Measurements from ENCODE around the gene OSBPL2. TPM values are rescaled to one million over a fixed set of nuclear protein-coding genes. Genes with fewer than 3 reads are reported as not detected.

Gene OSBPL2
- total RNA-seq, 1 experiment from 2014 or later, result 36.9 TPM

DNA sequence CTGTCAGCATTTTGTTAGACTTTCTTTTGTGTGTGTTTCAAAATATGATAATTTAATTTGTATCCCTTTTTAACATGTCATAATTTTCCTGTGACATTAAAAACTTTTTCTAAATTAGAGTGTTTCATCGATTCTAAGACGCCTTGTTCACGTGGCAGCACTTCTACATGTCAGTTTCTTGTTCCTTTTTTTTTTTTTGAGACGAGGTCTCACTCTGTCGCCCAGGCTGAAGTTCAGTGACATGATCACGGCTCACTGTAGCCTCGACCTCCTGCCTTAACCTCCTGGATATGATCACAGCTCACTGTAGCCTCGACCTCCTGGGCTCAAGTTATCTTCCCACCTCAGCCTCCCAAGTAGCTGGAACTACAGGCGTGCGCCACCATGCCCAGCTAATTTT is 36.9 kb downstream of the OSBPL2 start:
- Histone ChIP-seq H3K79me2 (ENCODE audit: insufficient read depth, low read length) (no peaks in the 10 kb centered on the region), H3K4me3 (replicated peaks in 1 of 2; ENCODE audit: low read depth in 1 of 2, low read length in 2 of 2) (no peak overlapping the region), H3K9ac (ENCODE audit: low read length) (no peak overlapping the region), H4K20me1 (ENCODE audit: insufficient read depth) (no peaks in the 10 kb centered on the region), H3K4me1 (ENCODE audit: control insufficient read depth in 1 of 2, insufficient read depth in 2 of 2, low read length in 2 of 2) (no peaks in the 10 kb centered on the region), H3K4me2 (ENCODE audit: low read length) (no peak overlapping the region), H3K9me2 (ENCODE audit: insufficient read depth) (no peaks in the 10 kb centered on the region), H3K27ac (ENCODE audit: low read depth, low read length) (no peak overlapping the region), H3K36me3 (ENCODE audit: control insufficient read depth in 1 of 2, insufficient read depth in 2 of 2, low read length in 2 of 2) (peaks cover 3 to 6% of the 10 kb centered on the region in 2 experiments; a peak in 2 of 4 replicates), H3K27me3 (ENCODE audit: insufficient read depth, low read length) (no peaks in the 10 kb centered on the region), H3K9me3 (ENCODE audit: control insufficient read depth in 1 of 2, insufficient read depth in 1 of 2, low read depth in 1 of 2, low read length in 2 of 2) (no peaks in the 10 kb centered on the region), H2AFZ (ENCODE audit: low read depth, low read length, poor library complexity, severe bottlenecking) (no peak overlapping the region)
- DNase-seq (ENCODE audit: low read depth, low spot score), result no peak
- CTCF ChIA-PET, result no interaction called here
- TF ChIP-seq YY1 (IDR thresholded peaks at IDR 0.05; ENCODE audit: extremely low read depth, insufficient replicate concordance, low read depth, low read length) (no peak), POLR2A (IDR thresholded peaks at IDR 0.05; ENCODE audit: borderline replicate concordance, extremely low read depth, insufficient read depth, insufficient read length) (no peak), EZH2 (IDR thresholded peaks at IDR 0.05) (no peak), SP1 (IDR thresholded peaks at IDR 0.05; ENCODE audit: low read depth) (no peak), ZFX (IDR thresholded peaks at IDR 0.05) (no peak), ELF1 (IDR thresholded peaks at IDR 0.05; ENCODE audit: borderline replicate concordance, low read depth) (no peak), POLR2AphosphoS5 (IDR thresholded peaks at IDR 0.05; ENCODE audit: low read depth, low read length) (no peak)
- TF ChIP-seq, protein P1, sequence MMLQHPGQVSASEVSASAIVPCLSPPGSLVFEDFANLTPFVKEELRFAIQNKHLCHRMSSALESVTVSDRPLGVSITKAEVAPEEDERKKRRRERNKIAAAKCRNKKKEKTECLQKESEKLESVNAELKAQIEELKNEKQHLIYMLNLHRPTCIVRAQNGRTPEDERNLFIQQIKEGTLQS (IDR thresholded peaks at IDR 0.05), result no peak
- TF ChIP-seq, protein P2, sequence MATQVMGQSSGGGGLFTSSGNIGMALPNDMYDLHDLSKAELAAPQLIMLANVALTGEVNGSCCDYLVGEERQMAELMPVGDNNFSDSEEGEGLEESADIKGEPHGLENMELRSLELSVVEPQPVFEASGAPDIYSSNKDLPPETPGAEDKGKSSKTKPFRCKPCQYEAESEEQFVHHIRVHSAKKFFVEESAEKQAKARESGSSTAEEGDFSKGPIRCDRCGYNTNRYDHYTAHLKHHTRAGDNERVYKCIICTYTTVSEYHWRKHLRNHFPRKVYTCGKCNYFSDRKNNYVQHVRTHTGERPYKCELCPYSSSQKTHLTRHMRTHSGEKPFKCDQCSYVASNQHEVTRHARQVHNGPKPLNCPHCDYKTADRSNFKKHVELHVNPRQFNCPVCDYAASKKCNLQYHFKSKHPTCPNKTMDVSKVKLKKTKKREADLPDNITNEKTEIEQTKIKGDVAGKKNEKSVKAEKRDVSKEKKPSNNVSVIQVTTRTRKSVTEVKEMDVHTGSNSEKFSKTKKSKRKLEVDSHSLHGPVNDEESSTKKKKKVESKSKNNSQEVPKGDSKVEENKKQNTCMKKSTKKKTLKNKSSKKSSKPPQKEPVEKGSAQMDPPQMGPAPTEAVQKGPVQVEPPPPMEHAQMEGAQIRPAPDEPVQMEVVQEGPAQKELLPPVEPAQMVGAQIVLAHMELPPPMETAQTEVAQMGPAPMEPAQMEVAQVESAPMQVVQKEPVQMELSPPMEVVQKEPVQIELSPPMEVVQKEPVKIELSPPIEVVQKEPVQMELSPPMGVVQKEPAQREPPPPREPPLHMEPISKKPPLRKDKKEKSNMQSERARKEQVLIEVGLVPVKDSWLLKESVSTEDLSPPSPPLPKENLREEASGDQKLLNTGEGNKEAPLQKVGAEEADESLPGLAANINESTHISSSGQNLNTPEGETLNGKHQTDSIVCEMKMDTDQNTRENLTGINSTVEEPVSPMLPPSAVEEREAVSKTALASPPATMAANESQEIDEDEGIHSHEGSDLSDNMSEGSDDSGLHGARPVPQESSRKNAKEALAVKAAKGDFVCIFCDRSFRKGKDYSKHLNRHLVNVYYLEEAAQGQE (IDR thresholded peaks at IDR 0.05; ENCODE audit: low read depth), result no peak
- RAD21 ChIA-PET (ENCODE audit: low non-redundant PET in 1 of 2, low total read pairs in 2 of 2, uncharacterized antibody in 2 of 2, unreplicated experiment in 2 of 2), result no interaction called here
- ATAC-seq, result no peak
- intact Hi-C loops (cut with micrococcal nuclease), result no loop called here
- no TSS peak for BruUV-seq (replicated peaks)
- POLR2A ChIA-PET, result no interaction called here

Data from HCT116 (cell line).